HEK293 (cell line): ENCODE data around the gene SLC26A8.

Source experiments
- CTCF ChIP-seq: fragments of 450-650 bp; formaldehyde crosslinking; IDR thresholded peaks from 2 replicates; pipeline ENCODE4 v1.5.1; 2016; ENCODE audit warnings: missing biosample characterization, missing genetic modification characterization
- GLIS1 ChIP-seq: fragments of 450-650 bp; formaldehyde crosslinking; IDR thresholded peaks from 2 replicates; pipeline ENCODE4 v1.5.1; 2016; ENCODE audit warnings: missing biosample characterization, missing genetic modification characterization
- HOXA7 ChIP-seq: sonication (generic); formaldehyde crosslinking; IDR thresholded peaks from 2 replicates; pipeline ENCODE4 v1.8.1; 2022; ENCODE audit warnings: missing genetic modification reagents, borderline replicate concordance
- IKZF3 ChIP-seq: fragments of 450-650 bp; IDR thresholded peaks from 2 replicates; pipeline ENCODE4 v1.5.0; 2018; ENCODE audit warnings: missing biosample characterization, mild to moderate bottlenecking, missing genetic modification characterization, moderate library complexity
- INSM2 ChIP-seq: fragments of 450-650 bp; formaldehyde crosslinking; IDR thresholded peaks from 2 replicates; pipeline ENCODE4 v1.5.1; 2016; ENCODE audit warnings: missing biosample characterization, missing genetic modification characterization
- KLF9 ChIP-seq: fragments of 450-650 bp; formaldehyde crosslinking; IDR thresholded peaks from 2 replicates; pipeline ENCODE4 v1.5.1; 2016; ENCODE audit warnings: missing biosample characterization, missing genetic modification characterization, low read depth
- PRDM1 ChIP-seq: fragments of 450-650 bp; formaldehyde crosslinking; IDR thresholded peaks from 2 replicates; pipeline ENCODE4; 2016; ENCODE audit warnings: missing biosample characterization, missing genetic modification characterization
- SALL2 ChIP-seq: fragments of 450-650 bp; formaldehyde crosslinking; IDR thresholded peaks from 2 replicates; pipeline ENCODE4 v1.5.0; 2017; ENCODE audit warnings: missing biosample characterization, mild to moderate bottlenecking, missing genetic modification characterization, borderline replicate concordance
- ZBTB17 ChIP-seq: fragments of 450-650 bp; formaldehyde crosslinking; IDR thresholded peaks from 2 replicates; pipeline ENCODE4 v1.5.1; 2016; ENCODE audit warnings: missing biosample characterization, missing genetic modification characterization
- ZBTB44 ChIP-seq: fragments of 450-650 bp; IDR thresholded peaks from 2 replicates; pipeline ENCODE4 v1.5.1; 2018; ENCODE audit warnings: missing biosample characterization, mild to moderate bottlenecking, missing genetic modification characterization
- ZBTB7A ChIP-seq: fragments of 450-650 bp; formaldehyde crosslinking; IDR thresholded peaks from 2 replicates; pipeline ENCODE4 v1.5.1; 2016; ENCODE audit warnings: low read depth, missing biosample characterization, missing genetic modification characterization
- ZFP37 ChIP-seq: fragments of 450-650 bp; formaldehyde crosslinking; IDR thresholded peaks from 2 replicates; pipeline ENCODE4 v1.5.1; 2016; ENCODE audit warnings: missing biosample characterization, missing genetic modification characterization
- ZNF148 ChIP-seq: fragments of 450-650 bp; formaldehyde crosslinking; IDR thresholded peaks from 2 replicates; pipeline ENCODE4 v1.5.0; 2017; ENCODE audit warnings: missing biosample characterization, missing genetic modification characterization, borderline replicate concordance
- ZNF23 ChIP-seq: fragments of 450-650 bp; formaldehyde crosslinking; IDR thresholded peaks from 2 replicates; pipeline ENCODE4 v1.5.1; 2016; ENCODE audit warnings: missing biosample characterization, missing genetic modification characterization, borderline replicate concordance
- ZNF366 ChIP-seq: fragments of 450-650 bp; formaldehyde crosslinking; conservative IDR thresholded peaks from 2 replicates; pipeline ENCODE4 v1.5.1; 2016; ENCODE audit warnings: missing biosample characterization, missing genetic modification characterization
- ZNF37A ChIP-seq: fragments of 450-650 bp; IDR thresholded peaks from 2 replicates; pipeline ENCODE4 v1.5.1; 2018; ENCODE audit warnings: missing biosample characterization, missing genetic modification characterization
- ZNF391 ChIP-seq: fragments of 450-650 bp; formaldehyde crosslinking; IDR thresholded peaks from 2 replicates; pipeline ENCODE4 v1.5.1; 2016; ENCODE audit warnings: low read depth, missing biosample characterization, missing genetic modification characterization, borderline replicate concordance
- ZNF449 ChIP-seq: fragments of 450-650 bp; formaldehyde crosslinking; IDR thresholded peaks from 2 replicates; pipeline ENCODE4 v1.5.1; 2017; ENCODE audit warnings: missing biosample characterization, mild to moderate bottlenecking, missing genetic modification characterization, moderate library complexity
- ZNF513 ChIP-seq: fragments of 450-650 bp; IDR thresholded peaks from 2 replicates; pipeline ENCODE4 v1.5.1; 2018; ENCODE audit warnings: missing biosample characterization, missing genetic modification characterization
- ZNF610 ChIP-seq: fragments of 450-650 bp; formaldehyde crosslinking; IDR thresholded peaks from 2 replicates; pipeline ENCODE4 v1.5.1; 2016; ENCODE audit warnings: missing biosample characterization, missing genetic modification characterization, borderline replicate concordance
- ZNF645 ChIP-seq: fragments of 450-650 bp; formaldehyde crosslinking; IDR thresholded peaks from 2 replicates; pipeline ENCODE4; 2016; ENCODE audit warnings: missing biosample characterization, missing genetic modification characterization
- ZNF692 ChIP-seq: fragments of 450-650 bp; formaldehyde crosslinking; IDR thresholded peaks from 2 replicates; pipeline ENCODE4 v1.5.1; 2016; ENCODE audit warnings: missing biosample characterization, missing genetic modification characterization
- ZSCAN16 ChIP-seq: fragments of 450-650 bp; formaldehyde crosslinking; IDR thresholded peaks from 2 replicates; pipeline ENCODE4 v1.5.1; 2016; ENCODE audit warnings: missing biosample characterization, missing genetic modification characterization

SLC26A8 gene

GRCh38 chr6:36028088-36028876, 3.8 kb upstream of the SLC26A8 start (continued):
- TF ChIP-seq INSM2: peak; percentile 56; the same call in 1 of the 2 replicates
- TF ChIP-seq ZNF366 (tag by site-specific recombination): no peak
- TF ChIP-seq GLIS1 (tag by site-specific recombination): 0 out of 2 replicates have a peak, but pooled peaks have one; percentile 8
- no peak for TF ChIP-seq ZNF37A (tag by site-specific recombination)
- peak; percentile 58; the same call in 1 of the 2 replicates for TF ChIP-seq ZBTB7A (tag by site-specific recombination)
- peak; percentile 66 for TF ChIP-seq CTCF (tag by site-specific recombination)
- TF ChIP-seq ZBTB44: no peak; the same call in 1 of the 2 replicates
- TF ChIP-seq ZNF645 (tag by site-specific recombination): no peak
- TF ChIP-seq ZNF449 (tag by site-specific recombination): peak; percentile 83
- TF ChIP-seq ZBTB17 (tag by site-specific recombination): 0 out of 2 replicates have a peak, but pooled peaks have one; percentile 5
- no peak; the same call in 1 of the 2 replicates for TF ChIP-seq ZNF391
- TF ChIP-seq KLF9: 0 out of 2 replicates have a peak, but pooled peaks have one; percentile 20
- TF ChIP-seq IKZF3 (tag by site-specific recombination): no peak
- TF ChIP-seq ZFP37 (tag by site-specific recombination): no peak; the same call in 1 of the 2 replicates
- no peak for TF ChIP-seq ZNF23 (tag by site-specific recombination)
- no peak for TF ChIP-seq ZNF610 (tag by site-specific recombination)
- TF ChIP-seq SALL2 (tag by site-specific recombination): no peak
- no peak for TF ChIP-seq ZNF148 (tag by site-specific recombination)
- no peak for TF ChIP-seq ZNF513 (tag by site-specific recombination)
- peak; percentile 64; the same call in 1 of the 2 replicates for TF ChIP-seq ZSCAN16 (tag by site-specific recombination)
- no peak for TF ChIP-seq HOXA7 (CRISPR knock-in tag)
- TF ChIP-seq PRDM1 (tag by site-specific recombination): no peak
- peak; percentile 49; the same call in 1 of the 2 replicates for TF ChIP-seq ZNF692
